ENCODE results near the gene ARL8A. TPM values are rescaled to one million over a fixed set of nuclear protein-coding genes. Genes with fewer than 3 reads are reported as not detected.
A peak's percentile ranks its signal among the peaks of the same experiment; 100 is the strongest.
"Not testable (repeated sequence)": the region's sequence is repeated elsewhere in the genome, so short reads cannot be mapped to it uniquely, and the experiment has no call there.

The ARL8A gene
- total RNA-seq, 2 donors from 2014 or later: 55.6 to 79.8 TPM

GRCh38 chr1:202126426-202126825, 18.1 kb downstream of the ARL8A start:
- intact Hi-C loops (cut with DNase I): no loop called here
- no peak for DNase-seq
- no peak for ATAC-seq

- intact Hi-C loops (cut with DNase I): no loop called here
- ATAC-seq (no peak), DNase-seq (no peak)
Observed at GRCh38 chr1:202125611-202126010, 18.9 kb downstream of the ARL8A start.

GRCh38 chr1:202124142-202124541, 20.4 kb downstream of the ARL8A start:
- DNase-seq (no peak), ATAC-seq (no peak)
- intact Hi-C loops (cut with DNase I): no loop called here

- no peak for DNase-seq
- intact Hi-C loops (cut with DNase I): loop anchor here in 1 of 2 donors (2.0 kb wide), 1 partner anchor 107 kb away; no protein-coding TSS in a partner anchor
Observed at GRCh38 chr1:202123336-202123813, 21.2 kb downstream of the ARL8A start.

GRCh38 chr1:202122639-202123335, 21.8 kb downstream of the ARL8A start, which contains the start of gene GPR37L1:
TSS of gene GPR37L1 (plus strand) at chr1:202122917. CDS start at chr1:202122964, 47 bp downstream.
- peak; percentile 59 for DNase-seq

More at GRCh38 chr1:202123336-202123813, 21.2 kb downstream of the ARL8A start:
- no peak for ATAC-seq

GRCh38 chr1:202121006-202121405, 23.5 kb downstream of the ARL8A start:
- DNase-seq (no peak), ATAC-seq (no peak)
- intact Hi-C loops (cut with DNase I): no loop called here

More at GRCh38 chr1:202122639-202123335, 21.8 kb downstream of the ARL8A start, which contains the start of gene GPR37L1:
- peak; percentile 72 to 82 for ATAC-seq
- intact Hi-C loops (cut with DNase I): loop anchor here in 1 of 2 donors (2.0 kb wide), 1 partner anchor 106 kb away; no protein-coding TSS in a partner anchor

- ATAC-seq: no peak
- intact Hi-C loops (cut with DNase I): loop anchor here (2.0 to 10.0 kb wide), 3 partner anchors 107 to 223 kb away; partner anchors contain the start of gene ELF3 (in 1 of the 2)
- DNase-seq: no peak
Observed at GRCh38 chr1:202117898-202118371, 26.6 kb downstream of the ARL8A start.

GRCh38 chr1:202116287-202116686, 28.2 kb downstream of the ARL8A start:
- intact Hi-C loops (cut with DNase I): loop anchor here in 1 of 2 donors (10.0 kb wide), 1 partner anchor 221 kb away; no protein-coding TSS in a partner anchor
- ATAC-seq: no peak
- no peak for DNase-seq

- no peak for ATAC-seq
- intact Hi-C loops (cut with DNase I): loop anchor here in 1 of 2 donors (10.0 kb wide), 1 partner anchor 219 kb away; no protein-coding TSS in a partner anchor
- no peak for DNase-seq
Observed at GRCh38 chr1:202113690-202114300, 30.7 kb downstream of the ARL8A start.

- DNase-seq (peak; percentile 51), ATAC-seq (peak; percentile 59 to 81)
- intact Hi-C loops (cut with DNase I): loop anchor here in 1 of 2 donors (10.0 kb wide), 1 partner anchor 218 kb away; no protein-coding TSS in a partner anchor
Observed at GRCh38 chr1:202112859-202113689, 31.5 kb downstream of the ARL8A start.

- intact Hi-C loops (cut with DNase I): loop anchor here in 1 of 2 donors (10.0 kb wide), 1 partner anchor 217 kb away; no protein-coding TSS in a partner anchor
- DNase-seq, ATAC-seq: not testable (repeated sequence)
Observed at GRCh38 chr1:202111589-202111988, 32.9 kb downstream of the ARL8A start.

- no peak for ATAC-seq
- intact Hi-C loops (cut with DNase I): loop anchor here in 1 of 2 donors (10.0 kb wide), 1 partner anchor 216 kb away; no protein-coding TSS in a partner anchor
Observed at GRCh38 chr1:202110977-202111376, 33.6 kb downstream of the ARL8A start.

GRCh38 chr1:202107801-202108731, 36.5 kb downstream of the ARL8A start:
- ATAC-seq (peak; percentile 5 to 68), DNase-seq (peak; percentile 50)
- intact Hi-C loops (cut with DNase I): no loop called here

More at GRCh38 chr1:202110977-202111376, 33.6 kb downstream of the ARL8A start:
- no peak for DNase-seq

- intact Hi-C loops (cut with DNase I): no loop called here
- peak; percentile 51 for DNase-seq
- ATAC-seq: peak; percentile 48 to 59
Observed at GRCh38 chr1:202107321-202107761, 37.2 kb downstream of the ARL8A start.

GRCh38 chr1:202106340-202107254, 37.9 kb downstream of the ARL8A start:
- ATAC-seq (peak in 1 of 2 donors; percentile 50), DNase-seq (no peak)
- intact Hi-C loops (cut with DNase I): no loop called here

- intact Hi-C loops (cut with DNase I): no loop called here
- ATAC-seq (peak; percentile 11 to 37), DNase-seq (peak; percentile 54)
Observed at GRCh38 chr1:202105571-202106339, 38.8 kb downstream of the ARL8A start.
